Activated CD8-positive, alpha-beta T cell treated with anti-CD3 and anti-CD28 coated beads for 36 hours (primary cell): Measurements from ENCODE around the gene PALLD. TPM values are rescaled to one million over a fixed set of nuclear protein-coding genes. Genes with fewer than 3 reads are reported as not detected.

Experiments used
- ATAC-seq: fragments of 200-7000 bp; cut with Tn5 transposase; one replicate; pipeline ENCODE4 v1.10.0; 2021; ENCODE audit warnings: mild to moderate bottlenecking, moderate library complexity
- CTCF ChIA-PET: fragments of 350-600 bp; sonication (Branson Sonifier 250); formaldehyde crosslinking; loops from one replicate; lab custom pipeline; 2021; ENCODE audit warnings: antibody characterized with exemption; lab: Charles Lee
- POLR2A ChIA-PET: fragments of 350-600 bp; sonication (Branson Sonifier 250); formaldehyde crosslinking; loops from one replicate; lab custom pipeline; 2021; ENCODE audit warnings: antibody characterized with exemption; lab: Charles Lee
- DNase-seq: peaks from one replicate; pipeline ENCODE4 v3.0.0-alpha.2; 2020
- H3K27ac Mint-ChIP-seq: one replicate; pipeline ENCODE4 v1.8.0; 2021; ENCODE audit warnings: mild to moderate bottlenecking, mixed read lengths
- H3K27me3 Mint-ChIP-seq: one replicate; pipeline ENCODE4 v1.8.0; 2021; ENCODE audit warnings: mixed read lengths
- H3K36me3 Mint-ChIP-seq: one replicate; pipeline ENCODE4 v1.8.0; 2021; ENCODE audit warnings: low read depth, mixed read lengths
- H3K4me1 Mint-ChIP-seq: one replicate; pipeline ENCODE4 v1.8.0; 2021; ENCODE audit warnings: low read depth, mixed read lengths
- H3K4me3 Mint-ChIP-seq: one replicate; pipeline ENCODE4 v1.8.0; 2021; ENCODE audit warnings: mild to moderate bottlenecking, moderate library complexity, mixed read lengths
- H3K9me3 Mint-ChIP-seq: one replicate; pipeline ENCODE4 v1.8.0; 2021; ENCODE audit warnings: mixed read lengths
- CTCF ChIP-seq: fragments of 200-600 bp; IDR thresholded peaks from one replicate; pipeline ENCODE4 v1.8.0; 2022; ENCODE audit warnings: antibody characterized with exemption, mild to moderate bottlenecking
- intact Hi-C: fragments of 100-400 bp; cut with micrococcal nuclease; formaldehyde crosslinking; loops from one replicate; pipeline ENCODE4 v1.10.0; 2022
- total RNA-seq, 2 experiments: library from RNA; stranded (reverse); gene quantifications; one replicate each; pipeline ENCODE4 v1.2.3, GENCODE V29; 2021

The PALLD gene
- total RNA-seq, 2 experiments from 2014 or later = 0.41 to 0.60 TPM

DNA sequence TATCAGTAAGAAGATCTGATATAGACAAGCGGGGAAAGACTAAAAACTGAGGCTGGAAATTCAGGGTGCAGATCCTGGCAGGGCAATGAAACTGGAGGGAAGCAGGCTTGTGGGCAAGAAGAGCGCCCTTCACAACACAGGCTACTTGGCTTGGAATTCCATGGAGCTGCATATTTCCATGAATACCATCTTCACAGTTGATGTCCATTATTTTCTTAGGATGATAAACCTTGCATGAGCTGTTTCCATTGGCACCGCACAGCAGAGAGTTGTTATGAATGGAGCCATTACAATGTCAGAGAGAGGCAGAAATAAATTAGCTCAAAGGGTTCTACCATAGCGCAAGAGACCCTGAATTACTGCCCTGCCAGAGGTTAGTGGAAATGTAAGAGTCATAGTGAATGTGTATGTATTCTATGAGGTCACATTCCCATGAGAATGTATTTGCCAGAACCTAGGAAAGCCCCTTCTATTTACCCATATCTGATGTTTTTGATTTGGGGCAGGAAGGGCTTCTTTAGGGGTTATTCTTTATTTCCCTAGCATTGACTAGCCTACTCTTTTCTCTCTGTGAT lies 215.6 kb downstream of the PALLD start:
- ChIA-PET CTCF (no interaction called here), POLR2A (no interaction called here)
- Mint-ChIP-seq H3K4me3 (no peak overlapping the region), H3K27ac (no peak overlapping the region), H3K9me3 (no peaks in the 10 kb centered on the region), H3K4me1 (peaks cover 7% of the 10 kb centered on the region), H3K27me3 (no peaks in the 10 kb centered on the region), H3K36me3 (no peaks in the 10 kb centered on the region)
- no peak for TF ChIP-seq CTCF
- intact Hi-C loops = no loop called here
- DNase-seq = no peak
- no peak for ATAC-seq

GRCh38 chr4:168713253-168713652 lies 216.4 kb downstream of the PALLD start:
- ATAC-seq (no peak), DNase-seq (no peak)
- no peaks in the 10 kb centered on the region for H3K36me3 Mint-ChIP-seq
- ChIA-PET CTCF (no interaction called here), POLR2A (no interaction called here)
- no peaks in the 10 kb centered on the region for H3K9me3 Mint-ChIP-seq
- peaks cover 7% of the 10 kb centered on the region for H3K4me1 Mint-ChIP-seq
- intact Hi-C loops = no loop called here
- H3K27ac Mint-ChIP-seq = no peak overlapping the region
- no peak for TF ChIP-seq CTCF
- no peaks in the 10 kb centered on the region for H3K27me3 Mint-ChIP-seq
- H3K4me3 Mint-ChIP-seq = no peak overlapping the region

GRCh38 chr4:168715896-168716295 lies 219.0 kb downstream of the PALLD start:
- ChIA-PET CTCF (no interaction called here), POLR2A (no interaction called here)
- ATAC-seq (no peak), DNase-seq (no peak)
- Mint-ChIP-seq H3K9me3 (peaks cover 3% of the 10 kb centered on the region), H3K27ac (no peak overlapping the region), H3K27me3 (peaks cover 4% of the 10 kb centered on the region), H3K36me3 (no peaks in the 10 kb centered on the region), H3K4me3 (no peak overlapping the region), H3K4me1 (peaks cover 7% of the 10 kb centered on the region)
- intact Hi-C loops = no loop called here
- TF ChIP-seq CTCF = no peak

GRCh38 chr4:168716406-168717129 lies 219.7 kb downstream of the PALLD start:
- ChIA-PET CTCF (no interaction called here), POLR2A (interaction anchor here (0.5 kb wide), 1 partner anchor 100 kb away, joined by 3 read pairs; no protein-coding TSS in a partner anchor)
- no peak overlapping the region for H3K27ac Mint-ChIP-seq
- no peak overlapping the region for H3K4me3 Mint-ChIP-seq
- peaks cover 3% of the 10 kb centered on the region for H3K9me3 Mint-ChIP-seq
- no peak for TF ChIP-seq CTCF
- H3K4me1 Mint-ChIP-seq = peaks cover 4% of the 10 kb centered on the region
- intact Hi-C loops = no loop called here
- DNase-seq (no peak), ATAC-seq (no peak)
- no peaks in the 10 kb centered on the region for H3K36me3 Mint-ChIP-seq
- H3K27me3 Mint-ChIP-seq = peaks cover 4% of the 10 kb centered on the region

GRCh38 chr4:168717847-168718246 lies 221.0 kb downstream of the PALLD start:
- ChIA-PET CTCF (no interaction called here), POLR2A (no interaction called here)
- TF ChIP-seq CTCF = no peak
- H3K27ac Mint-ChIP-seq = no peak overlapping the region
- H3K36me3 Mint-ChIP-seq = no peaks in the 10 kb centered on the region
- H3K4me3 Mint-ChIP-seq = no peak overlapping the region
- DNase-seq (no peak), ATAC-seq (no peak)
- intact Hi-C loops = no loop called here
- peaks cover 3% of the 10 kb centered on the region for H3K9me3 Mint-ChIP-seq
- H3K4me1 Mint-ChIP-seq = peaks cover 6% of the 10 kb centered on the region
- H3K27me3 Mint-ChIP-seq = peaks cover 6% of the 10 kb centered on the region
